GM12873 (cell line): ENCODE data around the gene PLXDC2.

ENCODE experiments used
- CTCF ChIP-seq: IDR thresholded peaks from 2 replicates; pipeline ENCODE4 v1.5.1; 2012; ENCODE audit warnings: low read depth, mild to moderate bottlenecking, moderate library complexity, low read length, control low read depth; ENCODE audit not compliant: insufficient read depth; ENCODE audit errors: missing control alignments

PLXDC2 gene

DNA sequence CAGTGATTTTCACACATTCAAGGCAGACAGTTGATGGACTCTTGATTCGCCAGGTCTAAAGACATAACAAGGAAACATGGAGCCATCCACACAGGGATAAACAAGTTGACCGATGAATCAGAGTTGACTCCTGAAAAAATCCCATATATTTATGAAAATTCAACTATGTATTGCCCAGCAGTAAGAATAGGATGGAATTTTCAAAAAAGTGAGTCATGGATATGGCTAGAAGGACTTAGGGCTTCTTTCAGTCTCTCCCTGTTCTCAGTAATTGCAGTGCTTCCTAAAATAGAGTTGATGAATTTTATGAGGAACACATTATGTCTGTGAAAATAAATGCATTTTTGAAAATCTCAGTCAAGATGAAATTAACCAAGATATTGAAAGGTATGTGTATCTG lies 301.2 kb downstream of the PLXDC2 start:
- TF ChIP-seq CTCF = no peak

GRCh38 chr10:20118119-20118518 lies 301.9 kb downstream of the PLXDC2 start:
- TF ChIP-seq CTCF = no peak

DNA sequence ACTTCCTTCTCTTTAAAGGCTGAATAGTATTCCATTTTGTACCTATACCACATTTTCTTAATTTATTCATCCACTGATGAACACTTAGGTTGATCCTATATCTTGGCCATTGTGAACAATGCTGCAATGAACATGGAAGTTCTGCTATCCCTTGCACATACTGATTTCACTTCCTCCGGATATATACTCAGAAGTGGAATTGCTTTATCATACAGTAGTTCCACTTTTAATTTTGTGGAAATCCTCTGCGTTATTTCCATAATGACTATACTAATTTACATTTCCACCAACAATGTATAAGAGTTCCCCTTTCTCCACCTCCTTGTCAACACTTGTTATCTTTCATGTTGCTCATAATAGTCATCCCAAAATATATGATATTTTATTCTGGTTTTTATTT lies 312.6 kb downstream of the PLXDC2 start:
- TF ChIP-seq CTCF = no peak

DNA sequence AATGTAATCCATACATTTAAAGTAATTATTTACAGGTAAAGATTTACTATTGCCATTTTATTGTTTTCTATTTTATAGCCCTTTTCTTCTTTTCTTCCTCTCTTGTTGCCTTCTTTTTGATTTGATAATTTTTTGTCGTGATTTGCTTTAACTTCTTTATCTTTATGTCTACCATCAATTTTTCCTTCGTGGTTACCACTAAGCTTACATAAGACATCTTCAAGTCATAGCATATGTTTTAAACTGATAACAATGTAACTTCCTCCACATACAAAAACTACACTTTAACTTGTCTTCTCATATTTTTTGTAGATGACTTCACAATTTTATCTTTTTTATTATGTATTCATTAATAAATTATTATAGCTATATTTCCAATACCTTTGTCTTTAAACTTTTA lies 316.6 kb downstream of the PLXDC2 start:
- TF ChIP-seq CTCF = no peak

DNA sequence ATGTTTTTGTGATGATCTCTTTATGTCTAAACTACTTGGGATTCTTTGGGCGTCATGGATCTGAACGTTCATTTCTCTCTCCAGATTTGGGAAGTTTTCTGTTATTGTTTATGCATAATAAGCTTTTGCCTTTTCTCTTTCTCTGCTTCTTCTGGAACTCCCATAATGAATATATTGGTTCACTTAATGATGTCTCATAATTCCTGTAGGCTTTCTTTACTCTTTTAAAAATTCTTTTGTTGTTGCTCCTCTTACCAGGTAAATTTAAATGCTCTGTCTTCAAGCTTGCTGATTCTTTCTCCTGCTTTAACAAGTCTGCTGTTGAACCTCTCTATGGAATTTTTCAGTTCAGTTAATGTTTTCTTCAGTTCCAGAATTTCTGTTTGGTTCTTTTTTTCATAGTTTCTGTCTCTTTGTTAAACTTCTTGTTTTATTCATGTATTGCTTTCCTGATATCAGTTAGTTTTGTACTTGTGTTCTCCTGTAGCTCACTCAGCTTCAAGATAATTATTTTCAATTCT lies 317.5 kb downstream of the PLXDC2 start:
- TF ChIP-seq CTCF = no peak

DNA sequence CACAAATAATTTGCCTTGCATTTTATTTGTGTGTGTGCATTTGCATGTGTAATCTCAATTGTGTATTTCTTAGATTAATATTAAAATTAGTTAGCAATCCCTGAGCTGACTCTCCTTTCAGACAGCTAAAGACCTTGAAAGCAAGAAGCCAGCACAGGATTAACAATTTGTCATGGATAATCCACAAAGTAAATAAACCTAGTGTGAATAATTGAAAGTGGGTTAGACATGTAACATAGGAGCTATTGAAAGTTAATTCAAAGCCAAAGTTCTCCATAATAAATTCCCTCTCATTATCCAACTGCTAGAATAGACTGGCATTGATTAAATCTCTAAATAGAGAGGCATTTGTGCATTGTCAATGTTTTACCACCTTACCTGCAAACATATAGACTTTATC lies 326.1 kb downstream of the PLXDC2 start:
- TF ChIP-seq CTCF = no peak

- TF ChIP-seq CTCF = no peak
Observed at GRCh38 chr10:20144268-20144667, 328.0 kb downstream of the PLXDC2 start.
